ENCODE measurements around the gene CLPX. TPM values are rescaled to one million over a fixed set of nuclear protein-coding genes. Genes with fewer than 3 reads are reported as not detected.

The CLPX gene
- total and polyA plus RNA-seq, 2 donors (not counting 1 experiment from before 2014, with no cell fraction given): 16.6 to 54.5 TPM

DNA sequence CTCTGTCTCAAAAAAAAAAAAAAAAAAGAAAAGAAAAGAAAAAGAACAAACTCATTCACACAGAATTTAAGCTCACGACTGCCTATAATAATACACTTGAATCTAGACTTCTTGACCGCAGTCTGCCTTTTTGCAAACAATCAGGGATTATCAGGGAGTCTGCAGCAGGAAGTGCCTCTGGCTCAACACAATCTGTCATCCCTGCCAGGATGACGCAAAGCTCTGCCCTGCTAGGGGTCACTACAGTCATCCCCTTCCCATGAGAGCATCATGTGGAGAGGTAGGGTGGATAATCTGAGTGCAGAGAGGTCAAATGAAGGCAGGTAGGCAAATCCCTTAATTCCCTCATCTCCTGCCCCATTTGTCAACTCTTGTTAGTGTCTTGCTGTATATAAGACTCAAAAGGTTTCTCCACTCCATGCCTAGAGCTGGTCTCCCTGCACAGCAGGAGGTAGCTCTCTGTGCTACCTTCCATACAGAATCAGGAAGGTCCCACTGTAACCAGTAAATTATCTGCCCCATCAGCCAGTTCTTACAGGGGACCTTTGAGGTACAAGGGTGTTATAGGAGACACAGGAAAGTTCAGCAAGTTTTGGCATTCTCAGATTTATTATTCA lies 74.4 kb downstream of the CLPX start:
- Histone ChIP-seq H3K9me3 (ENCODE audit: control extremely low read depth in 1 of 3, control insufficient read depth in 2 of 3, insufficient read depth in 1 of 3, low read length in 2 of 3) (no peaks in the 10 kb centered on the region), H3K4me2 (replicated peaks; ENCODE audit: low read depth, low read length, poor library complexity, severe bottlenecking) (no peak overlapping the region), H3K4me3 (ENCODE audit: control extremely low read depth in 1 of 5, extremely low read depth in 1 of 5, insufficient read depth in 1 of 5, low read depth in 2 of 5, low read length in 4 of 5) (no peak overlapping the region), H3K27me3 (replicated peaks in 1 of 4; ENCODE audit: control extremely low read depth in 1 of 4, control insufficient read depth in 3 of 4, insufficient read depth in 4 of 4, low read length in 3 of 4) (no peaks in the 10 kb centered on the region), H4K20me1 (ENCODE audit: control insufficient read depth, insufficient read depth, low read length, poor library complexity, severe bottlenecking) (no peaks in the 10 kb centered on the region), H3K9ac (ENCODE audit: low read length) (no peak overlapping the region), H3K27ac (ENCODE audit: low read length in 2 of 2) (no peak overlapping the region), H3K79me2 (ENCODE audit: control insufficient read depth, insufficient read depth, low read length) (no peaks in the 10 kb centered on the region), H3K36me3 (replicated peaks in 1 of 2; ENCODE audit: control extremely low read depth in 1 of 2, control insufficient read depth in 1 of 2, extremely low read depth in 1 of 2, insufficient read depth in 2 of 2, low read length in 1 of 2) (peaks cover 6 to 26% of the 10 kb centered on the region in 2 experiments), H3K4me1 (ENCODE audit: control insufficient read depth in 2 of 2, insufficient read depth in 2 of 2, low read length in 2 of 2) (no peaks in the 10 kb centered on the region), H2AFZ (ENCODE audit: insufficient read depth, low read depth, low read length, poor library complexity, severe bottlenecking) (no peak overlapping the region)
- intact Hi-C loops (cut with micrococcal nuclease): no loop called here
- no peak for ATAC-seq (ENCODE audit: low read depth)
- Mint-ChIP-seq H3K27ac (no peak overlapping the region), H3K4me3 (no peak overlapping the region), H3K27me3 (no peaks in the 10 kb centered on the region), H3K9me3 (ENCODE audit: insufficient read depth) (no peaks in the 10 kb centered on the region), H3K4me1 (no peaks in the 10 kb centered on the region)
- WGBS (ENCODE audit: insufficient coverage): 100% methylated on average over 2 of the region's 3 CpGs
- DNase-seq: no peak
- CTCF ChIA-PET: interaction anchor here (1.5 kb wide), 1 partner anchor 9 kb away, joined by 4 read pairs; no protein-coding TSS in a partner anchor
- POLR2A ChIA-PET: no interaction called here
- TF ChIP-seq EZH2 (IDR thresholded peaks at IDR 0.05; ENCODE audit: borderline replicate concordance, insufficient read depth, low read depth, low read length, poor library complexity, severe bottlenecking) (no peak), CTCF (IDR thresholded peaks at IDR 0.05) (no peak)

GRCh38 chr15:65106011-65106590 lies 79.0 kb downstream of the CLPX start:
- Histone ChIP-seq H3K4me1 (ENCODE audit: control insufficient read depth in 2 of 2, insufficient read depth in 2 of 2, low read length in 2 of 2) (no peaks in the 10 kb centered on the region), H3K36me3 (replicated peaks in 1 of 2; ENCODE audit: control extremely low read depth in 1 of 2, control insufficient read depth in 1 of 2, extremely low read depth in 1 of 2, insufficient read depth in 2 of 2, low read length in 1 of 2) (peaks cover 3 to 10% of the 10 kb centered on the region in 2 experiments), H3K27ac (ENCODE audit: low read length in 2 of 2) (no peak overlapping the region), H3K79me2 (ENCODE audit: control insufficient read depth, insufficient read depth, low read length) (no peaks in the 10 kb centered on the region), H4K20me1 (ENCODE audit: control insufficient read depth, insufficient read depth, low read length, poor library complexity, severe bottlenecking) (no peaks in the 10 kb centered on the region), H3K9ac (ENCODE audit: low read length) (no peak overlapping the region), H3K27me3 (replicated peaks in 1 of 4; ENCODE audit: control extremely low read depth in 1 of 4, control insufficient read depth in 3 of 4, insufficient read depth in 4 of 4, low read length in 3 of 4) (no peaks in the 10 kb centered on the region), H2AFZ (ENCODE audit: insufficient read depth, low read depth, low read length, poor library complexity, severe bottlenecking) (no peak overlapping the region), H3K4me2 (replicated peaks; ENCODE audit: low read depth, low read length, poor library complexity, severe bottlenecking) (no peak overlapping the region), H3K9me3 (ENCODE audit: control extremely low read depth in 1 of 3, control insufficient read depth in 2 of 3, insufficient read depth in 1 of 3, low read length in 2 of 3) (no peaks in the 10 kb centered on the region), H3K4me3 (ENCODE audit: control extremely low read depth in 1 of 5, extremely low read depth in 1 of 5, insufficient read depth in 1 of 5, low read depth in 2 of 5, low read length in 4 of 5) (no peak overlapping the region)
- Mint-ChIP-seq H3K27me3 (no peaks in the 10 kb centered on the region), H3K4me1 (no peaks in the 10 kb centered on the region), H3K27ac (no peak overlapping the region), H3K9me3 (ENCODE audit: insufficient read depth) (no peaks in the 10 kb centered on the region), H3K4me3 (no peak overlapping the region)
- intact Hi-C loops (cut with micrococcal nuclease): no loop called here
- ATAC-seq (ENCODE audit: low read depth) (no peak), DNase-seq (no peak)
- WGBS (ENCODE audit: insufficient coverage): 91% methylated on average over 5 of the region's 6 CpGs
- no peak for TF ChIP-seq CTCF (IDR thresholded peaks at IDR 0.05)
- no peak for TF ChIP-seq EZH2 (IDR thresholded peaks at IDR 0.05; ENCODE audit: borderline replicate concordance, insufficient read depth, low read depth, low read length, poor library complexity, severe bottlenecking)
- ChIA-PET POLR2A (interaction anchor here (0.6 kb wide), 1 partner anchor 100 kb away, joined by 8 read pairs; no protein-coding TSS in a partner anchor), CTCF (interaction anchor here (0.7 kb wide), 1 partner anchor 28 kb away, joined by 3 read pairs; no protein-coding TSS in a partner anchor)
